HG03095 (cell line): Measurements from ENCODE around the gene CERS6.

Experiments
- ATAC-seq: cut with Tn5 transposase; IDR thresholded peaks from one replicate; pipeline ENCODE4 v1.9.1; 2021; ENCODE audit warnings: moderate library complexity; ENCODE audit not compliant: unreplicated experiment

Gene CERS6

DNA sequence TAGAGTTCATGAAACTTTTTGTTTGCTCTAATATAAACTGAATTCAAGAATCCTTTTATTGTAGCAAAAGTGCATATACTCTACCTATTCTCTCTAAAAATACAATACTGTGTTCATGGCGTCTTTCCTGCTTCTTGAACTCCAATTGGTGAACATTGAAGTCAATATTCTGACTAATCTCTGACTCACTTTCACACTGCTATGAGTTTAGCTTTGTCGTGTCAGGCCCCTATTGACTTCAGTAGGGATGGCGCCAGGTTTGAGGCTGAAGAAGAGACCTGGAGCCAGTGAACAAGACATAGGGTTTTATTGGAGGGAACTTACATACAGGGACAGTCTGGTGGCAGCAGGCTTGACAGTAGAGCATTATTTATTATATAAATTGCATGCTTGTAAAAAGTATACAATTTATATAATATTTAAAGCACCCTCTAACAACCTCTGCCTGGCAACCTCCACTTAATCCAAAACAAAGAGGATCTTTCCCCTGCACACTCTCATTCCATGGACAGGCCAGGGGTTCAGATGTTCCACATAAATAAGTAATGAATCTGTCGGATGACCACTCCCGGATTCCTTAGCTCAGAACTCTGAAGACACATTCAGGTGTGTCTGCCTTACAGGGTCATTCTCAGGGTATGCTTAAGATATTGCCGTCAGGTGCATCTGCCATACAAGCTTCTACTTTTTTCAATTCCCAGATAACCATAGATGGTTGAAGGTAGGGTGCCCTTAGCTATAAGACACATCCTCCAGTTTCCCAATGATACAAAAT is 141.0 kb downstream of the CERS6 start:
- no peak for ATAC-seq

DNA sequence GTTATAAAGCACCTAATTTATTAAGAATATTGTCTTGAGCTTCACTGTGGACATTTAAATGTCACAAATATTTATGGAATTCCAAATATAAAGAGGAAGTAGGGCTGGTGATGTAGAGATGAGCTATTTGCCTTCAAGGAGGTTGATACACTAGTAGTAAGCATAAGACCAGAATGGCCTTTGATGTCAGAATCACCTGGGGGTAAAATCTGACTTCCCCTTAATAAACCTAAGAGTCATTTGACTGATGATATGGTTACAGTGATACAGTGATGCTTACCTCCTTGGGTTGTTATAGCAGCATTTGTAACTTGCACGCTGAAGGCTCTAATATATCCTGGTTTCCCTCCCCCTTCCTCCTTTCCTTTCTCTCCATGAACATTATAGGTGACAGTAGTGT is 143.7 kb downstream of the CERS6 start:
- ATAC-seq = no peak

DNA sequence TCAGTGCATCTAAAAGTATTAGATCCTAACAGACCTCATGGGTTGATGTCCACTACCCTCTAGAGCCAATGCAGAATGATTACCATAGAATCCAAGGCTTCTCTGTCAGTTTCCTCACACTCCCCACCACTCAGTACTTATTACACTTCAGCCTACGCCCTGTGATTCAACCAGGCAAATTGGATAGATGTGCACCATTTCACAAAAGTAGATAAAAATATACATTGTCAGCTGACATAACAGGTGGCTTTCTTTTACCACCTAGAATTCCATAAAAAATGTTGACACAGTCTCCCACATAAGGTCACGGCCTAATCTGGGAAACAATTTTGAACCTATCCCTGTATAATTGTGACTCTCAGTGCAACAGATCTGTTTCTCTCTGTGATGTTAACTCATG is 144.9 kb downstream of the CERS6 start:
- no peak for ATAC-seq

DNA sequence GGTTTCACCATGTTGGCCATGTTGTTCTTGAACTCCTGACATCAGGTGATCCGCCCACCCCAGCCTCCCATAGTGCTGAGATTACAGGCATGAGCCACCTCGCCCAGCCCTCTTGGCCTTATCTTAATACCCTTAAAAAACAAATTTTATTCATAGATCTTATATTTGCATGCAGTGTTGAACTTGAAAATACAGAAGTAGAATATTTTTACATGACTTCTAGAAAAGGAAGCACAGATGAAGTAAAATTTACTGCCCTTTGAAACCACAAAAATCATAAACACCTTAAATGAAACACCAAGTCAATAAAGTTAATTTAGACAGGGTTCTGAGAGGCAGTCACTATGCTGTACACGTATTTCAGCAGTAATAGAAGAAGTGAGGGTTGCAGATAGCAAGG is 145.7 kb downstream of the CERS6 start:
- peak; percentile 55 for ATAC-seq

DNA sequence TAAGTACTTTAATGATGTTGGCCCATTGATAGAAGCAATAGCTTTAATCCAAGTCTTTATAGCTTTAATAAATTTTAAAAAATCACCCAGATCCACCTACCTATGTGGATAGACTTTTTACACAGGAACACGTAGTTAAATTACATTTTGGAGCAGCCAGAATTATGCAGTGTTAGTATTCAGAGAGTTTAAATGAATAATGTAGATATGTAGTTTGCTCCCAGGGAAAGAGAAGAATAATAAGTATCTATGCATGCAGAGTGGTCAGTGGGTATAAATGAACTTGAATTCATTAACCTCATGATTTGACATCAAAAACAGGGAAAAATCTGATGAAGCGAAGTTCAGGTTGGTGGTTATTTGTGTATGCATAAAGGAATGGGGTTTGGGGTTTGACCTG is 146.3 kb downstream of the CERS6 start:
- ATAC-seq = no peak

DNA sequence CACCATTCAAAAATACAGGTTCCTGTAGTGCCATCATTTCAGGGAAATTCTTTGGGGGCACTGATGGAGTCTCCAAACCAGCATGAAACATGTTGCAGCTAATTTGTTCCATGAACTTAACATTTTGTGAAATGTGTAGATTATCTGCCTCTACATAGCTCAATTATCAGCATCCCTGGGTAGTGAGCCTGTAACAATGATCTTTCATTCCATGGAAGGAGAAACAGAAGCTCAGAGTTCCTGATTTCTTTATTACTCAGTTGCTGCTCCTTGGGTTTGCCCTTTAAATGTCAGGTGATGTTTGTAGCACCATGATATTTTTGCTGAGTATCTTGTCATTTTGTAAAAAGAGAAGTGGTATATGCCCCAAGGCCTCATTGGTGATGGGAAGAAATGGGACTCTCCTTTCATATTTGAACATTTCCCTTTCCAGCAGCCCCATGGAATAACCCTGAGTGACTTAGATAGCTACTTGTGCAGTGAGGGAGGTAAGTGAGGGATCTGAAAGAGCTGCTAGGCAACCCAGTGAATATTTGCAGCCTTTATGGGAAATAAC is 146.9 kb downstream of the CERS6 start:
- ATAC-seq = no peak

DNA sequence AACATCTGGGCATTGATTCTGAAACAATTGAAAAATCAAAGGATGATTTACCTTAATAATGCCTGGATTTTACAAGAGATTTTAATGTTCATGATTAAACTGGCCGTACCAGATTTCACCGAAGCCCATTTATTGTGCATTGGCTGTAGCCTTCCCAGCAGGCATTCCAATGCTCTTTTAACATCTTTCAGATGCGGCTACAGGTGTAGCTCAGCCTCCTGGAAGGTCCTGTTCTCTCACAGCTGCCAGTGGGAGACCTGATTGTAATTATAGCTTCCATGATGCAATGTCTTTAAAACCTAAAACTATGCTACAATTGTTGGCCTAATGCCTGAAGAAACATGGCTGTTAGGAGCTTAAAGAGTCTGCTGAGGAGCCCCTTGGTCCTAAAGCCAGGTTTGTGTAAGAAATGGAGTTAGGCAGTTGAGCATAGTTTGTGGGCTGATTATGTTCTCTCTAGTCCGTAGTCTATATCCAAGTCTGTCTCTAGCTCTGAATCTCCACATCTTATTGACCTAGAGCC is 147.4 kb downstream of the CERS6 start:
- no peak for ATAC-seq

DNA sequence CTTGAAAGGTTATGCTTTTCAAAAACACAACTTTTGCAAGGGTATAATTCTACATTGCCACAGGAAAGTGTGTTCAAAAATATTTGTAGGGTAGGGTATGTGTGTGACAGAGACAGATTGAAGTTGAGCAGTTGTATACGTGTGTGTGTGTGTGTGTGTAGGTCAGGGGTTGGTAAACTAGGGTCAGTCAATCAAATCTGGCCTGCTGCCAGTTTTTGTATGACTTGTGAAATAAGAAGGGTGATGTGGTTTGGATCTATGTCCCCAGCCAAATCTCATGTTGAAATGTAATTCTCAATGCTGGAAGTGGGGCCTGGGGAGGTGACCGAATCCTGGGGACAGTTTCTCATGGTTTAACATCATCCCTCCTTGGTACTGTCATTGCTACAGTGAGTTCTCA is 148.2 kb downstream of the CERS6 start:
- ATAC-seq = no peak

DNA sequence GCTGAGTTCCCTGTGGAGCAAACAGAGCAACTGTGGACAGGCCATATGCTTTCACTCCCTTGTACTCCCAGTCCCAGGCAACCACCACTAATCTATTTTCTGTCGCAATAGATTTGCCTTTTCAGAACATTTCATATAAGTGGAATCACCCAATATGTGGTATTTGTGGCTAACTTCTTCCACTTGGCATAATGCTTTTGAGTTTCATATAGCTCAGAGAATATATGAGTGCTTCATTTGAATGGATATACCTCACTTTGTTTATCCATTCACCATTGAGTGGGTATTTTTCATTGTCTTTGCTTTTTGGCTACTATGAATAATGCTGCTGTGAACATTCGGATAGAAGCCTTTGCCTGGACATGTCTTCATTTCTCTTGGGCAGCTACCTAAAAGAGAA is 151.9 kb downstream of the CERS6 start:
- ATAC-seq = no peak

DNA sequence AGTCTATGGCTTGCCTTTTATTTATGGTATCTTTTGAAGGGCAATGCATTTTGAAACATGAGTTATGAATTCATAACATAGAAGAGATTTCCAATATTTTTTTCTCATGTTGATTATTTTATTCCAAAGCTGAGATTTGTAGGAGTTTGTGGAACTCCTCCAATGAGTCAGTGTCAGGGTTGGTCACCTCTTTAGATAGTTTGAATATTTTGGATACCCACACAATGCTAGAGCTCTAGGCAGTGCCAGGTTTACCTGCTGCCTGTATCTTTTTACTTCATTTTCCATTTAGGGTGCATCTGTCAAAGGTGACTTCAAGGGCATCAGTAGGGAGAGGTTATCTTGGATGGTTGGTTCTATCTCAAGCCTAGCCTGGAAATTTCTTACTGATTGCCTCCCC is 152.7 kb downstream of the CERS6 start:
- ATAC-seq = no peak

DNA sequence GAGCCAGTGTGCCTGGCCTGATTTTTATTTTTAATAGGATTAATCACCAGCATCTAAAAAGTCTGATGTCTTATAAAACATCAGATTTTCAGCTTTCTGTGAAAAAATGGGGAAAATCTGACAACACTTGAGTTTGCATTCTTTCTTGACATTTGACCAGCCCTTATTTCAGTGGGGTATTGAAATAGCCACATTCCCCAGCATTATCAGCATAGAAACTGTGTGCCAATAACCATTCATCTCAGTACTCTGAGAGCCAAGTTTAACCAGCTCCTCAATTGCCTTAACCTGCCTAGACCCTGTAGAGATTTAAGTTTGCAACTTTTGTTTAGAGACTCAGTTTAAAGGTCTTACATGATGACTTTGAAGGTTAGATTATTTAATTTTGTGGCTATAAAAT is 155.0 kb downstream of the CERS6 start:
- no peak for ATAC-seq

DNA sequence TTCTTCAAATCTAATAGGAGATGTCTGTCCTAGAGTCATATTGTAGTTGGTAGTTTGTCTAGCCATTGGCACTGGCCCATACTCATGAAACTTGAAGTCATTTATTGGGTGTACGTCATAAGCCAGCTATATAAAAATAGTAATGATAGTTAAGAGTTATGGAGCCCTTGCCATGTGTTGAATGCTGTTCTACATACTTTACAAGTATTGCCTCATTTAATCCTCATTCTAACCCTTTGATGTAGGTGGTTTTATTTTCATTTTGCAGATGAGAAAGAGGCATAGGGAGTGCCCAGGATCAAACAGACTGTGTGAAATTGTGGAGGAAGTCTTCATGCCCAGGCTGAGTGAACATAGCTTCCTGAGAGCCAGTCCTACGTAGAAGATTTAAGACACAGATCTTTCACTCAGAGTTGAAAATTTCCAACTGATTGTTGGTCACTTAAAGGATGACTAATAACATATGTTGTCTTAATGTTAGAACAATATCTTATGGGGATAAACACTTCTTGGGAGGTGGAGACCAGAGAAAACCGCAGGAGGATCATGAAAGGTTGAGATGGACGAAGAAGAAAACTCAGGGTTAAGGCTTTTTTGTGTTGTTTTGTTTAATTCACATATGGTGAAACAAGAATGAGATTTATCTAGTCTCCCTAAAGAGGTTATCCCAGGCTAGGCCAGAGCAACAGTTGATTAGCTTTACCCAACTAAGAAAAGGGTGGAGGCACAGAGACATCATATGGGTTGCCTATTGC is 156.0 kb downstream of the CERS6 start:
- no peak for ATAC-seq

DNA sequence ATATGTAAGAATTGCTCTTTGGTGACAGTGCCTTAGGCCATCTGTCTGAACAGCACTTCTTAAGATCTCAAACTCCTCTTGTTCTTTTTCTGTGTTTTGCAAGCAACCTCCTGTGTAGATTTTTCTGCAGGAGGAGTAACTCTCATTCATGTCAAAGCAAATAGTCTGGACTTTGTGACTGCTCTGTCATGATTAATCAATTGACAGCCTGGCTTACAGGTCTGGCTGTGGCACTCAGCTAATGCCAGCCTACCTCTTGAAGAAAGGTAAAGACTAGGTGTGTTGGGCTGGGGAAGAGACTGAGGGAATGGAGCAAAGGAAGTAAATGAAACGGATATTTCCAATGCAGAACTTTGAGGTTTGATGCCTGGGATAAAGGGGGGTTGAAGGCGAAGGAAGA is 156.6 kb downstream of the CERS6 start:
- ATAC-seq = no peak

DNA sequence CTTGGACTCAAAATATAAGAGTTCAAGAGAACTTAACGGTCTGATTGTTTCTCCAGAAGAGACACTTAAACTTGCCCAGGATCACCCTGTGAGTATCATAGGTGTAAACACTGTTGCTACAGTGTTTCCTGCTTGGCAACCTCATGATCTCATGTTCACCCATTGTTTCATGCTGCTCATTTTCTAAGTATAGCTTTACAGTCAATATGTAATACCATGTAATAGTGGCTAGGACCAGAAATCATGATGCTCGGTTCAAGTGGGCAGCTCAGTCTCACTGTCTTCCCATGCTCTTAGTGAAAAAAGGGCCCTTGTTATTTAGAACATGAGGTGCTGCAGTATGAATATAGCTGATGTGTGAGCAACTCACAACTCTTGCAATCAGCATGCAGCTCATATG is 157.5 kb downstream of the CERS6 start:
- no peak for ATAC-seq

DNA sequence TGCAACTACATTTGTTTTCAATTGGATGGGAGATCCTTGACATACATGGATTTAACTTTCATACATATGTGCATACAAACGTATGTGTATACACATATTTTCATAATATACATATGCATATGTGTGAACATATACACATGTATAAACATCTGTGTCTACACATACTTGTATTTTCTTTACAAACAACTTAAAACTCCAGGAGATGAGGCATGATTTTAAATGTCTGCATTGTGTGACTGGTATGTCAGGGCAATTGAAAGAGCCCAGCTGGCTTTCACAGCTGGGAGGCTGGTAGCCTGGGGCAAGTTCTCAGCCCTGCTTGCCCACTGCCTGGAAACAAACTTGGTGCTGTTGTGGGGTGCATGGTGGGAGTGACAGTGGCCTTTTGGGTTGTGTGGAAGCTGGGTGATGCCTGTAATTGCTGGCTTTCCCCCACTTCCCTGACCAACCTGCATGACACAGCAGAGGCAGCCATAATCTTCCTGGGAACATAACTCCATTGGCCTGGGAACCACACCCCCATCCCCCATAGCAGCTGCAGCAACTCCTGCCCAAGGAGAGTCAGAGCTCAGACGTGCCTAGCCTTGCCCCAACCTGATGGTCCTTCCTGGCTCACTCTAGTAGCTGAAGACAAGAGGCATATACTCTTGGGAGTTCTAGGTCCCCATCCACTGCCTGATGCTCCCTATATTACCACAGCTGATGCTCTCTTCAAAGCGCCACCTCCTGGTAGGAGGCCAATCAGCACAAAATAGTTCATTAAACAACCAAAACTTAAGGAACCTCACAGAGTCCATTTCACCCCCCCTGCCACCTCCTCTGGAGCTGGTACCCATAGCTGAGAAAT is 158.3 kb downstream of the CERS6 start:
- no peak for ATAC-seq

DNA sequence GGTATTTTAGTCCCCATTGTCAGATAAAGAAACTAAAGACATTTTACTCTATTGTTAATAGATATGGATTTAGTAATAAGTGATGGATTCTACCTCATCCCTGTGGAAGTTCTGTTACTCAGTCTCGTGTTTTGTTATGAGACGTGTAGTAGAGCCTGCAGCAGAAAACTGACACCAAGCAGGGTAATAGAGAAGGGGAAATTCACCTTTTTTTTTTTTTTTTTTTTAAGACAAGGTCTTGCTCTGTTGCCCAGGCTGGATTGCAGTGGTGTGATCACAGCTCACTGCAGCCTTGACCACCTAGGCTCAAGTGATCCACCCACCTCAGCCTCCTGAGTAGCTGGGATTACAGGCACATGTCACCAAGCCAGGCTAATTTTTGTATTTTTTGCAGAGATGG is 164.5 kb downstream of the CERS6 start:
- ATAC-seq = no peak

DNA sequence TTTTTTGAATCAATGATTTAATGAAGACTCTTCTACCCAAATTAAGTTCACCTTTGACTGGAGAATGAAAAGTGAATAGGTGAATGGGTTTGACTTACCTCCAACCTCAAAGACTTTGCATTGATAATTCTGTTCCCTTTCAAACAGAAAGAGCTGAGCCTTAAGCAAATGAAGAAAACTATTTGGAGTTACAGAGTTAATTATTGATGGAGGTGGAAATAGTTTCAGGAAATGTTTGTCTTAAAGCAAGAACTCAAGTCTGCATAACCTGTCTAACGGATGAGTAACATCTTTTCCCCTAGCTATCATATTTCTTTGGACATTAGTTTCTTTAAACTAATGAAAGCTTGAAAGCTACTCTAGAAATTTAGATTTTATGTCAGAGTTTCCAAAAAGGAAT is 166.5 kb downstream of the CERS6 start:
- no peak for ATAC-seq

DNA sequence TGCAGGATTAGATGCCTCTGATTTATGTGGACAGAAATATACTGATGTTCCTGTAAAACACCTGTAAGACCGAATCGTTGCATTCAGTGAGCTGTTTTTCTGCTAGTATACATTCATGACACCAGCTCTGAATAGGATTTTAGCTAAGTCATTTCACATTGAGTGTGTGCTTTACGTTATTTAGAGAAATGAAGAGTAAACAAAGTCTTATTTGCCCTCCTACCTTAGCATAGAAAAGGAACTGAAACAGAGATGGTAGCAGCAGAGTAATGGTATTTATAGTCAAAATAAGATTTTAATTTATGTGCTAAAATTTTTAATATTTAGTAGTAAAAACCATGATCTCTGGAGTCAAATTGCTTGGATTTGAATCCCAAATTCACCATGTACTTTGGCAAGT is 168.0 kb downstream of the CERS6 start:
- ATAC-seq = no peak

DNA sequence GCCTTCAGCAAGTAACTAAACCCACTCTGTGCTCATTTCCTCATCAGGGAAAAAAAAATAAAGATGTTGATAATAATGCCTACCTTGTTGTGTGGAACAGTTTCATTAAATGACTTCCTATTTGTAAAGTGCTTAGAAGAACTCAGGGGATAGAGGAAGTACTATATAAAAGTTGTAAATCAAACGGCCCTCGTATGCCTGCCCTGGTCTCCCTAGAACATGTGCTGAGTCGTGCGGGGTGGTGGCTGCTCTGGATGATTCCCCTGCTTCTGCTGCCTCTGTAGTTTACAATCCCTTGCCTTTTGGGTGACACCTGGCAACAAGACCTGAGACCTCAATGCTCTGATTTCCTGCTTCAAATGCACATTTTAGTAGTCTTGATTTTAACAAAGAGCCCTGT is 170.0 kb downstream of the CERS6 start:
- ATAC-seq = no peak

DNA sequence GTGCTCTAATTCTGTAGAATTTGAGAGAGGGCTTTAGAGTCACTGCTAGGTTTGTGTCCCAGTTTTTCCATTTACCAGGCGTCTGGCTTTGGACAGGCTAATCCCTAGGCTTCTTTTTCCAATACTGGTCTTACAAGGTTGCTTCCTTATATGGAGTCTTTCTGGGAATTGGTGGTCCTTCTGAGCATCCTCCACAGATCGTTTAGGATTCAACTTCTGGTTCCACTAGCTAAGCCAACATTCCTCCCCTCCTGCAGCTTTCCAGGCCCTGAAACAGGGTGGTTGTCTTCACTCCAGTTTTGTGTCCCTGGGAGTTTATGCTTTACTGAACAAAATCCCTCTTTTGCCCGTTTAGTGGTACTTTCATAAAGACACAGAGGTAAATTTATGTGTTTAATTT is 170.6 kb downstream of the CERS6 start:
- ATAC-seq = no peak

DNA sequence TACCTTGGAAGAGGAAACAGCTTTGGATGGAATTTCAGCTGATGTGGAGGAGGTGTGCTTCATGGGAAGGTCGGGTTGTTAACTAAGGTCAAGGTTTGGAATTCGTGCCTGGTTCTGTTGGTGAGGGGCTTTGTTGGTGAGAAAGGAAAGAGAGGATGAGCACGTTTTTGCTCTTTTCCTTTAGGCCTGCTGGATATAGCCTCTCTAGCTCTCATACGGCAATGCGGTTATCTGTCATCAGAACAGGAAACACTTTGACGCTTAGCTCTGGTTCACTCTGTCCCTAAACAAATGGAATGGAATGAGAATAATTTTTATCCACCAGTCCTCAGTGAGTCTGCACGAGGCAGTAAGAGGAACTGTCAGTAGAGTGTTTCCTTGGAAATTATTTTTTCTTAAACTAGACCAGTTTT is 176.6 kb downstream of the CERS6 start:
- no peak for ATAC-seq
